NCI-H1930 (cell line): ENCODE measurements around the gene ZNF8.
A peak's percentile ranks its signal among the peaks of the same experiment; 100 is the strongest.
"Not testable (repeated sequence)": the region's sequence is repeated elsewhere in the genome, so short reads cannot be mapped to it uniquely, and the experiment has no call there.

Experiments
- DNase-seq, 2 experiments: peaks; one replicate each; lab custom pipeline; 2025; lab: John Stamatoyannopoulos, UW

The ZNF8 gene

GRCh38 chr19:58296104-58296503, 17.3 kb downstream of the ZNF8 start:
- no peak for DNase-seq

- no peak for DNase-seq
Measured at GRCh38 chr19:58300620-58301019, 21.9 kb downstream of the ZNF8 start.

DNA sequence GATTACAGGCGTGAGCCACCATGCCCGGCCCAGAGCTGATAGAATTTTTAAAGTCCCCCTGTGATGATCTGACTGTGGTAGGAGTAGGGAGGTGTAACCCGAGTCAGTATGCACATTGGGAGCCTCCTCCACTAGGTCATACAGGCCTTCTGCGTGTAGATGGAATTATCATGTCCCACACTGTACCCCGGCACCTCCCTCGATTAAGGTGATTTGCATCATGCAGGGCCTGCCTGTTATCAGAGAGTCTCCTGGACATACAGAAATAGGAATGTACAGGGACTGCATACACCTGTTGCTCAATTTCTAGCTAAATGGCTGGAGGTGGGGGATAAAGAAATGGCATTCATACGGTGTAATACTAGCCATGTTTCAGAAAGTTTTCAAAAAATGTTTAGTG, 25.5 kb downstream of the ZNF8 start:
- DNase-seq = no peak

GRCh38 chr19:58304748-58305064, 26.0 kb downstream of the ZNF8 start:
- no peak for DNase-seq

GRCh38 chr19:58305065-58305931, 26.5 kb downstream of the ZNF8 start, which contains the start of gene ERVK3-1:
ERVK3-1 (plus strand) TSS chr19:58305377; CDS start chr19:58312169, 6,792 bp downstream.
- peak; percentile 97 to 98 for DNase-seq

- no peak for DNase-seq
Measured at GRCh38 chr19:58305932-58306323, 27.2 kb downstream of the ZNF8 start.

- DNase-seq = no peak
Measured at GRCh38 chr19:58307736-58308135, 29.0 kb downstream of the ZNF8 start.

- DNase-seq = not testable (repeated sequence)
Measured at GRCh38 chr19:58310685-58311084, 31.9 kb downstream of the ZNF8 start.

DNA sequence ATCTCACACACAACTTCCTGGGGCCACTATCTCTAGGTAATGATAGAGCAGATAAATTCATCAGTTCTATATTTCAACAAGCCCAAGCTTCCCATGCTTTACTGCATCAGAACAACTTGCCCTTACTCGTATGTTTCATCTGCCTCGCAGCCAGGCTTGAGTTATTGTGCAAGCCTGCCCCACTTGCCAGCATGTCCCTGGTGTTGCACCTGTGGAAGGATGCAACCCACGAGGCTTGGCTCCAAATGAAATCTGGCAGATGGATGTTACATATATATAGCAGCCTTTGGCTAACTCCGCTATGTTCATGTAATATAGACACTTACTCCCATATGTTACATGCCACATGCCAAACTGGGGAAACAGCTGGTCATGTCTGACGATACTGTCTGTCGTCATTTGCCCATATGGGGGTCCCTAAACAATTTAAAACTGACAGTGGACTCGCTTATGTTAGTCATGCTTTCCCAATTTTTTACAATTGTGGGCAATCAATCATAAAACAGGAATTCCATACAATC, 32.6 kb downstream of the ZNF8 start:
- no peak for DNase-seq

DNA sequence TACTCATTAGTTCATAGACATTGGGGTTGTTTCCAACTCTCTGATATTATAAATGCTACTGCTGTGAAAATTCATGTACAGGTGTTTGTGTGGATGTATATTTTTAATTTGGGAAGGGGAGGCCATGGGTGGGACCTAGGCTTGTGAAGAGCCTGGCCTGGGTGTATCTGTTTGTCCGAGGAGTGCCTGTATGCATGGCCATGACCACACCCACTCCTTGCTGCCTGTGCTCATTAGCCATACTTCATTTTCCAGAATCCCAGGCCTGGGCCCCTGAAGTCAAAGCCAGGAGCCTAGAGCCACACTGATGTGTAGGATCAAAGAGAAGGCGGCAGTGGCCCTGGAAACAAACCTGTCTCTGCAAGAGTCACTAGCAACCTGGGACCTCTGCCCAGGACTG, 36.8 kb downstream of the ZNF8 start:
- DNase-seq = no peak

GRCh38 chr19:58317476-58318072, 38.8 kb downstream of the ZNF8 start:
- no peak for DNase-seq

GRCh38 chr19:58318297-58318696, 39.5 kb downstream of the ZNF8 start:
- no peak for DNase-seq

GRCh38 chr19:58319241-58319640, 40.5 kb downstream of the ZNF8 start:
- no peak for DNase-seq

- no peak for DNase-seq
Measured at GRCh38 chr19:58325311-58326022, 46.7 kb downstream of the ZNF8 start.

DNA sequence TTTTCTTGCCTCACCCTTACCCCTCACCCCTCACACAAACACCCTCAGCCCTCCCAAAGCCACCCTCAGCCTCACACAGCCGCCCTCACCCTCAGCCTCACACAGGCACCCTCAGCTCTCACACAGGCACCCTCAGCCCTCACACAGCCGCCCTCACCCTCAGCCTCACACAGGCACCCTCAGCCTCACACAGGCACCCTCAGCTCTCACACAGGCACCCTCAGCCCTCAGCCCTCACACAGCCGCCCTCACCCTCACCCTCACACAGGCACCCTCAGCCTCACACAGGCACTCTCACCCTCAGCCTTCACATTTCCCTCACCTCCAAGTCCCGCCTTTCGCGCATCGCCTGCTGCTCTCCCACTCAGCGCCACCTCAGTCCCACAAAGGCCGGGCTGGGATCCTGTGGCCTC, 47.8 kb downstream of the ZNF8 start:
- no peak for DNase-seq

GRCh38 chr19:58326914-58327726, 48.4 kb downstream of the ZNF8 start, which contains the start of gene ZSCAN22:
ZSCAN22 (plus strand) TSS chr19:58326994; CDS start chr19:58334803, 7,809 bp downstream.
- DNase-seq = peak; percentile 95 to 97

DNA sequence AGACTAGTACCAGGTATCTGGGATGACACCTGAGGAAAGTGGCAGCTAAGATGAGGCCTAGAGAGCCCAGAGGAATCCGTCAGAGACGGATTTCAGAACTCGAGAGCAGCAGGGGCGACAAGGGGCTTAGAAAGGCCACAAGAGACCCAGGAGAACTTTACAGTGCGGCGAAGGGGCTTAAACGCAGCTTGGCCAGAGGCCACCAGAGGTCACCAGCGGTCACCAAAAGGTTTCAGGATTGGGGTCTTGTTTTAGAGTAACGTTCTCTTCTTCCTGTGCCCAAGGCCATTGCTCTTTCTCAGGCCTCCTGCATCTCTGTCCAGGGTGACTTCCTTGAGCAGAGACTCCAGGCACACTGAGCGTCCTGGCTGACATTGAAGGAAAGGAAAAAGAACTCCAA, 50.2 kb downstream of the ZNF8 start:
- DNase-seq = peak in 1 of 2 experiments; percentile 20

- DNase-seq = no peak
Measured at GRCh38 chr19:58330458-58330857, 51.7 kb downstream of the ZNF8 start.

DNA sequence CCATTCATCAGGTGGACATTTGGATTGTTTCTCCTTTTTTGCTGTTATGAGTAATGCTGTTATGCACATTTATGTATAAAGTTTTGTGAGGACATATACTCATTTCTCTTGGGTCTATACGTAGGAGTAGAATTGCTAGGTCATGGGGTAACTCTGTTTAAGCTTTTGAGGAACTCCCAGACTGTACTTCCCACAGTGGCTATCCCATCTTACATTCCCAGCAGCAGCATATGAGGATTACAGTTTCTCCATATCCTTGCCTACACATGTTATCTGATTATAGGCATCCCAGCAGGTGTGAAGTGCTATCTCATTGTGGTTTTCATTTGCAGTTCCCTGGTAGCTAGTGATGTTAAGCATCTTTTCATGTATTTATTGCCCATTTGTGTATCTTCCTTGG, 53.9 kb downstream of the ZNF8 start:
- DNase-seq = no peak

DNA sequence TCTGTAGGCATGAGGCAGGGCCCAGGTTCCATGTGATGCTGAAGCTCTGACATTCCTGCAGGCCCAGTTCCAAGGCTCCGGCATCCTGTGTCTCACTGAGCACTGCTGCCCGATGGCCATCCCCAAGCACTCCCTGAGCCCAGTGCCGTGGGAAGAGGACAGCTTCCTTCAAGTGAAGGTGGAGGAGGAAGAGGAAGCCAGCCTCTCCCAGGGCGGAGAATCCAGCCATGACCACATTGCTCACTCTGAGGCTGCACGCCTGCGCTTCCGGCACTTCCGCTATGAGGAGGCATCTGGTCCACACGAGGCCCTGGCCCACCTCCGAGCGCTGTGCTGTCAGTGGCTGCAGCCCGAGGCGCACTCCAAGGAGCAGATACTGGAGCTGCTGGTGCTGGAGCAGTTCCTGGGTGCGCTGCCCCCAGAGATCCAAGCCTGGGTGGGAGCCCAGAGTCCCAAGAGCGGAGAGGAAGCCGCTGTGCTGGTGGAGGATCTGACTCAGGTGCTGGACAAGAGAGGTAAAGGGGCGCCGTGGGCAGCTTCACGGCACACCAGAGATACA, 56.0 kb downstream of the ZNF8 start:
- no peak for DNase-seq

- DNase-seq = no peak
Measured at GRCh38 chr19:58335630-58336029, 56.9 kb downstream of the ZNF8 start.
